HG02870 (cell line): Measurements from ENCODE around the gene PRKAG2.

Experiments
- ATAC-seq: cut with Tn5 transposase; IDR thresholded peaks from one replicate; pipeline ENCODE4 v1.9.1; 2021; ENCODE audit warnings: mild to moderate bottlenecking, moderate library complexity; ENCODE audit not compliant: unreplicated experiment

The PRKAG2 gene

DNA sequence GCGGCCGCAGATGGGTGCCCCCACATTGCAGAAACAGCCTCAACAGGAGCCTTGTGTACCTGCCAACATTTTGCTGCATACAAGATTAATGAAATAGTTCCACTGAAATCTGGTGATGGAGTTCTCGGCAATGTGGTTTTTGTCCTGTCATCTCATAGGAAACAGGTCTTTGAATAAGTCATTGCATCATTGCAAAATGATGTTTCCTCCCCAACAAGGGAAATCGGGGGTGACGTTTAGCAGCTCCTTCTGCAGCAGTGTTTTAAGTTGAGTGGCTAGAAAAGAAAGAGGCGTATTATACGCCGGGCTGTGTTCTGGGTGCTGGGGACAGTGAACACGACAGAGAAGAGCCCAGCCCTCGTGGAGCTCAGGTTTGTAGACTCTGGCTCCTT is 177.0 kb downstream of the PRKAG2 start:
- ATAC-seq: no peak

DNA sequence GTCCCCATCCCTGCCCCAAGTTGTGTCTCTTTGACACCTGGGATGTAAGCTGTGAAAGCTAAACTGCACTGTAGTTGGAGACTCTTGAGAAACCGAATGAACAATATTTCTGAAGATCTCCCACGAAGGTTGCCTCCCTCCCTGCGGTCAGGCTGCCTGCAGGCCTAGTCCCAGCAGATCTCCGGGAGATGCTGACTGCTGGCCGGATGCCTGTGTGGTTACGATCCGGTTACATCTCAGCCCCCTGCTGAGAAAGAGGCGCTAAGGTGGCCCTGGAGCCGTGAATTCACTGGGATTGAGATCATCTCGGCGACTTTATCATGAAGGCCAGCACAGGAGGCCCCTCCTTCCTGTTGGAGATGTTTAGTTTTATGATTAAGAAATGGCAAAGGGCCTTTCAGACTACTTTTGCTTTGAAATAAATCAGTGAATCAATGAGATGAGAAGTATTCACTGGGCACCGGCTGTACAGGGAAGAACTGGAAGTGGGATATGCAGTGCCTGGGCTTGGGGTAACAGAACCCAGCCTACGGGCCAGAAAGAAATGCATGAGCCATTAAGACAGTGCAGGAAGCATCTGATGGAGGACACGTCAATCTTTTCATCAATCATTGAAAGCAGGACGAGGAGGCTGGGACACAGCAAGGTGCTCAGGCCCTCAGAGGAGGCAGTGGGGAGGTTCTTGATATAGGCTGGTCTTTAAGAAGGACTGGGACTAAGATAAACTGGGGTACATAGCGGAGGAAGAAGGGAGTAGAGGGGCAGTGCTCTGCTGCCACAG is 177.6 kb downstream of the PRKAG2 start:
- ATAC-seq: no peak

DNA sequence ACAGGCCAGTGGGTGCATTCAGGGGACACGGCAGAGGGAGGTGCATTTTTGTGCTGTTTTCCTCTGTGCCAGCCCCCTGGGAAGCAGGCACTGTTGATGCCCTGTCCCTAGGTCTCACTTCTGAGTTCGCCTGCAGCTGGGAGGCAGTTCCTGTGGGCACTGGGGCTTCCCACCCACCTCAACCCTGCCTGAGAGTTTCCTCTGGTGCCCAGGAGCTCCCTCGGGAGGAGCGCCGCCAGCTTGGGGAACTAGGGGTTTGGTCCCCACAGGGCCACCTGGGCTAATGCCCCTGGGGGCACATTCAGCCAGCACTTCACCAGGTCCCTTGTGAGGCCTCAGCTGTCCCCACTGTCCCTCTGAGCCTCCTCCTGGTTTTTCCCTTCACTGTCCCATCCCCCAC is 179.0 kb downstream of the PRKAG2 start:
- ATAC-seq: no peak

DNA sequence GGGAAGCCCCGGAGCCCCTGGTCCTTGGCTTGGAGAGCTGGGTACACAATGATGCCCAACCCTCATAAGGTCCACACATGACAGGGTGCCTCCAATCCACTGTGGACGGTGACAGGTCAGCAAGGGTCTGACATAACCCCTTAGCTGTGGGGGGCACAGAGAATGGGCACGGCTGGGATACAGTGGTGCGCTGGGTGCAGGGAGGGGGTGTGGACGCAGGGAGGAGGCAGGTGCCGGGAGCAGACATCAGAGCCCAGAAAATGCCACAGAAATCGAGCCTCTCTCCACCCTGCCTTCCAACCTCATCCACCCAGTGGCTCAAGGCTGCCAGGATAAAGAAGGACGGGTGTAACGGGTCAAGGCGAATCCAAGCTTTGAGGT is 179.4 kb downstream of the PRKAG2 start:
- no peak for ATAC-seq

DNA sequence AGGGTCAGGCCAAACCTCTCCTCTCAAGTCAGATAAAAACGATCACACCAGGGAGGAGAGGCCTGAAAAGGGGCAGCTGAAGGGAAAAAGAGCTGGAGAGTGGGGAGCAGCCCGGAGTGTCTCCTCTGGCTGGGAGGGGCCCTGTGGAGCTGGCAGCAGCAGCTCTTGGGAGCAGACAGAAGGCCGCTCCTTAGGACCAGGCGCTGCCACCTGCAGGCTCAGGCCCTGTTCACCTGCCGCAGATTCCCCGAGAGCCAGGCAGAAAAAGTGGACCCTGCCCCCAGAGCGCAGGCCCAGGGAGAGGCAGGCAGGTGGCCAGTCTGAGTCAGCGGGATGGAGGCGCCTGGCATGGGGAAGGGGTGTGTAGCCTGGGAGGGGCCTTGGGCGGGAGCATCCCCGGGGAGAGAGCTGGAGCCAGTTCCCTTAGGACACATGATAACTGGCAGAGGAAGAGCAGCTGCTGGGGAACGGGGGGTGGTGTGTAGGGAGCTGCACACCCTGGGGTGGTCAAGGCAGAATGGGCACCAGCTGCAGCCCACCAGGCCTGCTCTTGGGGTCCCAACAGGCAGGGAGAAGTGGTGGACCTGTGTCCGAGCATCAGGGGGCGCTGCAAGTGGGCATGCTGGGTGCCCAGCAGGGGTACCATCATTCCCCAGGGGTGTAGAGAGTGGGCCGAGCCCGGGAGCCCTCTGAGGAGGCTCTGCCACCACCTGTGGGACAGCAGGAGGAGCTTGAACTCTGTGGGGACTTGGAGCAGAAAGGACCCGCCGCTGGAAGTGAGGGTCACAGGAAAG is 180.0 kb downstream of the PRKAG2 start:
- ATAC-seq: no peak

DNA sequence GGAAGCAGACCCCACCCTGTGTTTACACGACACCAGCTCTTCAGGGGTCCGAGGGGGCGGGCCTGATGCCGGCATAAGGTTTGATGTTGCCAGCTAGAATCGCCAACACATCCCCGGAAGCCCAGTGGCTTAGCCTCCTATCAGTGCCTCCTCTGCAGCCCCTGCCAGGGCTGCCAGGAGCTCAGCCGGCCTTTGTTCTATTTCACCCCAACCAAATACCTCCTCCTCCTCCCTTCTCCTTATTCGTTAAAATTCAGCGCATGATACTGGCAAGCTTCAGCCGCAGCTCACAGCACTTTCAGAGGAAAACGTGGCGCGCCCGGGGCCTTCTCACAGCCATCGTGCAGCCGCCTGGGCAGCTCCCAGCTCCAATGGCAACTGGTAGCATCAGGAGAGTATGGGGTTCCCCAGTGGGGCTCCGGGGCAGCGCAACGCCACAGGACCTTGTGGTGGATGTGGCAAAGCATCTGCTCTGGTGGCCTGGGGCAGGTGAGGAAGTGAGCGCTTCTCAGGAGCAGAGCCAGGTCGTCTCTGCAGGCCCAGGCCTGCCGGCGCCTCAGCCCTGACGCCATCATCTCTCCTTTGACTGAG is 180.9 kb downstream of the PRKAG2 start:
- ATAC-seq: no peak

DNA sequence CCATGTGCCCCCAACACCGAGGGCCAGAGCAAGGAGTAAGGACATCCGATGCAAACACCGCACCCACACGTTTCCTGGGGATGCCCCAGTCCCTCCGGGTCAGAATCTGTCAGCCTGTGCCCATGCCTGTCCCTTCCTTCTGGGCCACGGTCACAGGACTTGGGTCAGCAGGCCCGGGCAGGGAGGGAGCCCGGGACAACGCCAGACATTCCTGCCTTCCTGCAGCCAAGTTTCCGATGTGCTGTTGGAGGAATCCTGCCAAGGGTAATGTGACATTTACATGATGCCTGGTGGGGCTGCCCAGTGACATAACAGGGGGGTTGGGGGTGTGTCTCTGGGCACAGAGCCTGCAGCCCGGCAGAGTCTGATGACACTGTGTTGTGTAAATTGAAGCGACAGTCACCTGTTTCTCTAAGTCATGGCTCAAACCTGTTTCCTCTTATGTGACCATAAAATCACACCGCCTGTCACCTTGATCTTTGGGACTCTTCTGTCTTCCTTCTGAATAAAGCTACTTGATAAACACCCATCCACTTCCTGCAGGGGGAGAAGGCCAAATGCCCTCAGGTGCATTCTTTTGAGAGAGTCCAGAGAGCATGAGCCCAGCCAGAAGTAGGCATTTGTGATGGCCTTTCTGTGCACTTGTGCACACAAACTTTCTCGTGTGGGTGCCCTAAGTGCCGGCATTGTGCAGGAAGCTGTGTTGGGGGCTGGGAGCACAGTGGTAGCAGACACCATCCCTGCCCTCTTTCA is 181.9 kb downstream of the PRKAG2 start:
- ATAC-seq: no peak

DNA sequence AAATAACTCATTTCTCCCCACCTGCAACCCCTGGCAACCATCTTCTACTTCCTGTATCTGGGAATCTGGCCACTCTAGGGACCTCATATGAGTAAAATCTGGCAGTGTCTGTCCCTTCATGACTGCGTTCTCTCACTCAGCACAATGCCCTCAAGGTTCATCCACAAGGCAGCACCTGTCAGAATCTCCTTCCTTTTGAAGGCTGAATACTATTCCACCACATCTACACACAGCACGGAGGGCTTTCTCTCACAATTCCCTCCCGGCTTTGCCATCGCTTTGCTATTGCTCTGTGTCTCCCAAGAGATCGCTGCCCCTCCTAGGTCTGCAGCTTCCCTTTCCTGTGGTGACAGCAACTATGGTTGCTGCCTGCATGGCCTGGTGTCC is 182.5 kb downstream of the PRKAG2 start:
- no peak for ATAC-seq

DNA sequence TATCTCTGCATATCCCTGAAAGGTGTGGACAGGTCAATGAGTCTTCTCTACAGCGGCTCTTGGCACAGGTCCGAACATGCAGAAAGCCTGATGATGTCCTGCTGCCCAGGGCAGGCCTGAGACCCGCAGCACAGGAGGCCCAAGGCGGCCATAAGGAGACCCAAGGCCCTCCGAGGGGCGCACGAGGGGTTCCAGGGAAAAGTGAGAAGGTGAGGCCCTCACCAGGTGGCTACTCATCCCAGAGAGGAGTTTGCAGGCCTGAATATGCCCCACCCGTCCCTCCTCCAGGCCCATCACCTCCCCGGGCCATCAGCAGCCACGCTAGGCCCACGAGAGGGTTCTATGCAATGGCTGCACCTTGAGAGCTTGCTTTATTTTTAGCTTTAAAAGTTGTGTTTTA is 183.8 kb downstream of the PRKAG2 start:
- no peak for ATAC-seq

DNA sequence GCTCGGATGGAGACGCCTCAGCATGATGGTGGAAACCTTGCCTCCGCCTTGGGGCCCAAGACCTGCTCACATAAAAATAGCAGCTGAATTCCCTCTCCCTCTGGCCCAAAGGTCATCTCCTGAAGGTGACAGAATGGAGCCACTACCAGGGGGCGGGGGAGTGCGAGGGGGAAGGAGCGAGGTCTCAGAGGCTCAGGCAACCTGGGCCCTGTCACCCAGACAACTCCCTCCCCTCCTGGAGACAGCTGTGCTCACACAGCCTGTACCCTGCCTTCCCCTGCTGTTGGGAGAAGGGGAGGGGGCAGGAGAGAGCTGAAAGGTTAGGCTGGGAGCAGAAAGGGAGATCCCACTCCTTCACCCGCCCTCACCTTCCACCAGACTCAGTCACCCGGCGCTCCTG is 184.2 kb downstream of the PRKAG2 start:
- no peak for ATAC-seq

DNA sequence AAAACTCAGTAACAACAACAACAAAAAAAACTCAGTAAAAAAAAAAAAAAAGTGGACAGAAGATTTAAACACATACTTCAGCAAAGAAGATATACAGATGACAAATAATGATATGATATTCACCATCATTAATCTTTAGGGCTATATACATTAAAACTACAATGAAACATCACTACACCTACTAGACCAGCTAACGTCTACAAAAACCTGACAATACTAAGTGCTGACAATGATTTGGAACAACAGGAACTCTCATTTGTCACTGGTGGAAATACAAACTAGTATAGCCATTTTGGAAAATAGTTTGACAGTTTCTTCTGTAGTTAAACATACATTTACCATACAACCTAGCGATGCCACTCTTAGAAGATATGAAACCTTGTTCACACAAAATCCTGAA is 185.5 kb downstream of the PRKAG2 start:
- no peak for ATAC-seq

DNA sequence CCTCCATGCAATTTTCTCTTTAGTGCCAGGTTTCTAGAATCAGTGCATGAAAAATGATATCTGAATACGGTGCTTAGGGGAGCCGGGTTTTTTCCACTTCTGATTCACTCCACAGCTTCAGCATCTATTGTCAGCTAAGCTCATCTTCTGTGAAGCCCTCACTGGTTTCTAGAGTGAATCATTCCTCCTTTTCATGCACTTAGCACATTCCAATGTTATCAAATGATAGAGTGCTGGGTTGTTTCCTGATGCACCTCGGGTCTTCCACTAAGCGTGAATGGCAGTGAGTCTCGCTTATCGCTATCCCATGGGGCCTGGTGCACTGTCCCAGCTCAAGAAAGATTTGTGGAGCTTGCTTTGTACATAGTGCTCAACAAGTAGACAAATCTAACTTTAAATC is 186.3 kb downstream of the PRKAG2 start:
- no peak for ATAC-seq

DNA sequence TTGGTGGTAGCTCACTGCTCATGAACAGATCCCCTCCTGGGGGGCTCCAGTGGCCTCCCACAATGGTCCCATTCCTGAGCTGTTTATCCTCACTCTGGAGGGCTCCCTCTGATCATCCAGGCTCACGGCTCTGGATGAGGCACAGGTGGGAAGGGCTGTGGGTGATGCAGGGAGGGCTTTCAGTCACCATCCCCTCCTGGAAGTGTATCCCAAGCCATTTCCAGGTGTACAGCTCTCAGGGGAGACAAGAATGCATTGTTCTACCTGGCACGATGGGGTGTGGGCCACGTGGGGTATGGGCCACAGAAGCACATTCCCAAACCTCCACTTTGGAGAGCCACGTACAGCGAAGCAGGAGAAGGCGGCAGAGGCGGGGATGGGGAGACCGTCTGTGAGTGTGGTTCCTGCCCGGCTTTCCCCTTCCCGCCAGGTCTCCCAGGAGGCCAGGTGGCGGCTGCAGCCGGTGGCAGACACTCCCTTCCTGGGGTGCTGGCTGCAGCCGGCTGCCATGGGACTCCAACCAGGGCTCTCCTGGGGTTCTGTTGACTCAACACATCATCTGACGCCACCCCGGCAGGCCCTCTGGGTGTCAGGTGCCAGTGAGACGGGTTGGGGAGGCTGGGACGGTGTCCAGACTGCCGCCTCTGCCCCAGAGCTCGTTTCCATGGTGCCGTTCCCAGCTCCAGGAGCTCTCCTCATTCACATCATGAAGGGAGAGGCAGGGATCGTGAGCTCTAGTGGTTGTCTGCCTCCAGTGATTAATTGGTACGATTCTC is 187.5 kb downstream of the PRKAG2 start:
- no peak for ATAC-seq

DNA sequence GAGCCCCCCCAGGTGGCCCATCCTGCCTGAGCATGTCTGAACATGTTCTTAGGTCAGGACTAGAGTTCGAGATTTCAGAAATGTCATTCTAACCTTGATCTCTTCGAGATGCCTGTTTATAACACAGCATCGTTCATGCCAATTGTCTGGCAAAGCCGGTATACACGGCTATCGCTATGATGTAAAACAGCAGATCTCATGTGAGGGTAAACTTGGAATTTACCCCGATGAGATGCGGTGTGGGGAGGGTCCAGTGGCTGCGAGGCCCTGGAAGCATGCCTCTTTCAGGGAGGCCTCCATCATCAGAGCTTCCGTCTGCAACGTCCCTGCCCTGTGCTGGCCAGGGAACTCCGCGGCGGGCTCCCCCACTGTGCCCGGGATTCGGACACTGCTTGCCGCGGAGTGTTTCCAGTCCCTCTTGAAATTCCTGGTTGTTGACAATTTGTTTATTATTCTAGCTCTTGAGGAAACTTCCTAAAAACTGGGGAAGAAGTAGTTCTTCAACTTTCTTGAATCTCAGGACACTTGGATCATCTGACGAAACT is 188.6 kb downstream of the PRKAG2 start:
- ATAC-seq: no peak

DNA sequence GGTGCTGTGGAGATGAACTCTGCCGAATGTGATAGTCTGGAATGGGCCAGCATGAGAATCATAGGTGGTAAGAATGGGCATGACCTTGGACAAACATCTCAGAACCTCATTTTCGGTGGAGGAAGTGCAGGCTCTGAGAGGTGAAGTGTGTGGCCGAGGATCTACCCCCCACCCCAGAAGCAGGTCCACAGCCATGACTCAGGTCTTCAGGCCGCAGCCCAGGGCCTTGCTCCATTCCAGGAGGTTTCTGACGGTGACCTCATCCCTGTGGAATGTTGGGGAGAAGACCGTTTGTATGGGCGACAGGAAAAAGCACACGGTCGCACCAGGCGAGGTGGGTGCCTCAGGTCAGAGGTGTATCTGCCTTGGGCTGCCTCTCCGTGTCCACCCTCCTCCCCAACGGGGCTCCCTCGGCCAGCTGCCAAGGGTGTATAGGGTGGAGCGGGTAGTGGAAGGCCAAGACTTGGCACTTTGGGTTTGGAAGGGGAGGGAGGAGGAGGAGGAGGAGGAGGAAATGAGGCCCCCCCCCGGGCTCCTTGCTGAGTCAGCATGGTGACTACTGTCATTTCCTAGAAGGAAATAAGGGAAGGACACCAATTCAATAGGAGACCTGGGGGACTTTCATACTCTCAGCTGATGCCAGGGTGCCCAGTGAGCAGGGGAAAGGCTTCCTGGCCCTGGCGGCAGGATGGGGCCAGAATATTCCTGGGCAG is 189.2 kb downstream of the PRKAG2 start:
- no peak for ATAC-seq

DNA sequence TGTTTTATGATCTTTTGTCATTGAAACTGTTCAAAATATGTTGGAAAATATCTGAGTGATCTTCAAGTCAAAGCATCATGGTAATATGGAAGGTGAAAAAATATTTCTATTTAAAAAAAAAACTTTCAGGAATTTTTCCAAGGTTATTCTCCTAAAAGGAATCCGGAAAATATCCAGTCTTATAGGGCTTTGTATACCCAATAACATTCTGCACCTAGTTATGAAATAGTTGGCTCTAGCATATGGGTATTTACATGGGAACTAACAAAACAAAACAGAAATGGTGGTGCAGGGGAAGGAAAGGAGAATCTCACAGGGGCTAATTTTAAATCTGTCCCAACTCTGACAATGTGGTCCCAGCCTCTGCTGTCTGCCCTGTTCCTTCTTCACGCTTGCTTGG is 190.1 kb downstream of the PRKAG2 start:
- ATAC-seq: no peak

DNA sequence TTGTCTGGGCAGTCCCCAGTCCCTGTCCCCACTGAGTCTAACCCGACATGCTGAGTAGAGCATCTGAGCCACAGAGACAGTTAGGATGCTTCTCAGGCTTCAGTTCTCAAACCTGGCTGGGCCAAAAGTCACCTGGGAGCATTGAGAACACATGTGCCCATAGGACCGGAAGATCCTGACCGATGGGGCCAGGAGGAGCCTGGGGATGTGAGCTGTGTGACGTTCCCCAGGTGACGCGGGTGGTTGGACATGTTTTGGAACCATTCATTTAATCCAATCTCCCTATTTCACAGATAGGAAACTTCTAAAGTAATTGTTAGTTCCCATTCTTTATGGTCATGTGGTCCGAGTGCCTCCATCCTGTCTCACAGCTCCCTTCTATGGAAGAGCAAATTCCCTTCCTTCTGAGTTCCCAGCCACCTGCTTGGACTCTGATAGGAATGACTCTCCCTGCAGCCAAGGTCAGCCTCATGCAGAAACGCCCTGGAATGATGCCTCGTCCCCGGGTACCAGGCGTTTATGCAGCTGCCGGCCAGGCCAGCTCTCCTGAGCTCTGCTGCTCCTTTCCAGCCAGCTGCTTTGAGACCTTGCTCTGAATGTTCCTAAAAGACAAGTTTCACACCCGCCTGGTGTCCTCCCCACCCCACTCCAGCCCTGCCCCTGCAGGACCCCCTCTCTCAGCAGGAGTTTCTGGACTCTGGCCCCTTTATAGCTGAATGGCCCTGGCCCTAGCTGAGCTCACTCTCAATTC is 190.7 kb downstream of the PRKAG2 start:
- no peak for ATAC-seq

DNA sequence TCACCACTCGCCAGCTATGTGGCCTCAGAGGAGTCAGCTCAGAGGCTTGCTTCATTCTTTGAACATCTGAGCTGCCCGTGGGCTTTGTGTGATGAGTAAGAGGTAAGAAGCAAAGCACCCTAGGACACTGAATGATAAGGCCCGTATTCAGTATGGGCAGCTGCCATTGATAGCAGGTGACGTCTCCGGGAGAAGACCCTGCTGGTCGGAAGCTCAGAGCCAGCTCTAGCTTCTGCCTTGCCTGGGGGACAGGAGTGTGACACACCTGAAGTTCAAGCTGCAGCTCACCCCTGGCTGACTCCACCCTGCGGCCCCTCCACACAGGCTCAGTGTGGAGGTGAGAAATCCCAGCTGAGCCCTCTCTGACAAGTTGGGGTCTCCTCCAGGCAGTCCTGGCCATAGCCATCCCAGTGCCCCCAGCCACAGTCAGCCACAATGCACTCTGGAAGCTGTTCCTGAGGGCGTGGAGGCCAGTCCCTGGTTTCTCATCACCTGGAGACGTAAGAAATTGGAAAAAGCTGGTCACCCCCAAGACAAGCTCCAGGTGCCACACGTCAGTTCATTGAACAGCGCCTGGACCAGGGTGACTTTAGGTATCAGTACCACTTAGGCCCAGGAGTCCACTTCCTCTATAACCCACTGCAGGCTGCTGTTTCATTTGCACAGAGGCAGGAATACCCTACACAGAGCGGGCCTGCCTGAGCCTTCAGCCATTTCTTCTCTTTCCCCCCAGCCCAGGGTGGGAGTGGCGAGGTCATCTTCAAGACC is 192.3 kb downstream of the PRKAG2 start:
- ATAC-seq: no peak
